ENCODE data around the gene GNG7. TPM values are rescaled to one million over a fixed set of nuclear protein-coding genes. Genes with fewer than 3 reads are reported as not detected.
"Not testable (repeated sequence)": the region's sequence is repeated elsewhere in the genome, so short reads cannot be mapped to it uniquely, and the experiment has no call there.

The GNG7 gene
- total RNA-seq, 4 donors from 2014 or later, result 1.3 to 3.9 (median 1.8) TPM

DNA sequence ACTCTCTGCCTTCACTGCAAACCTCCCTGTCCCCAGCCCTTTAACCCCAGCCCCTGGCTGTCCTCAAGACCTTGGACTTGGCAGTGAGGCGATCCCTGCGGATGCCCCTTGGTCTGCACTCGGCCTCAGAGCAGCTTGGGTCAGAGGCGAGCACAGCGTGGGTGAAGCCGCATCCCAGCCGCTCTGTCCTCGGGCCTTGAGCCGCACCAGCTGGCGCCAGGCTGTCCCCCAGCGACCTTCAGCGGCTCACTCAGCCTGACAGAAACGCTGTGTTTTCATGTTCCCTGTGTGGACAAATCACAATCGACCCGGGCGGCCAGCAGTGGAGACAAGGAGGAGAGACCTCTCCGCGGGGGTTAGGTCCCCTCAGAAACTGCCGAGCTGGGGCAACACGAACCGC, 52.0 kb downstream of the GNG7 start:
- TF ChIP-seq, protein P1, sequence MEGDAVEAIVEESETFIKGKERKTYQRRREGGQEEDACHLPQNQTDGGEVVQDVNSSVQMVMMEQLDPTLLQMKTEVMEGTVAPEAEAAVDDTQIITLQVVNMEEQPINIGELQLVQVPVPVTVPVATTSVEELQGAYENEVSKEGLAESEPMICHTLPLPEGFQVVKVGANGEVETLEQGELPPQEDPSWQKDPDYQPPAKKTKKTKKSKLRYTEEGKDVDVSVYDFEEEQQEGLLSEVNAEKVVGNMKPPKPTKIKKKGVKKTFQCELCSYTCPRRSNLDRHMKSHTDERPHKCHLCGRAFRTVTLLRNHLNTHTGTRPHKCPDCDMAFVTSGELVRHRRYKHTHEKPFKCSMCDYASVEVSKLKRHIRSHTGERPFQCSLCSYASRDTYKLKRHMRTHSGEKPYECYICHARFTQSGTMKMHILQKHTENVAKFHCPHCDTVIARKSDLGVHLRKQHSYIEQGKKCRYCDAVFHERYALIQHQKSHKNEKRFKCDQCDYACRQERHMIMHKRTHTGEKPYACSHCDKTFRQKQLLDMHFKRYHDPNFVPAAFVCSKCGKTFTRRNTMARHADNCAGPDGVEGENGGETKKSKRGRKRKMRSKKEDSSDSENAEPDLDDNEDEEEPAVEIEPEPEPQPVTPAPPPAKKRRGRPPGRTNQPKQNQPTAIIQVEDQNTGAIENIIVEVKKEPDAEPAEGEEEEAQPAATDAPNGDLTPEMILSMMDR (IDR thresholded peaks at IDR 0.05), result no peak
- ATAC-seq (ENCODE audit: low FRiP score) (no peak), DNase-seq (ENCODE audit: low spot score) (no peak)

DNA sequence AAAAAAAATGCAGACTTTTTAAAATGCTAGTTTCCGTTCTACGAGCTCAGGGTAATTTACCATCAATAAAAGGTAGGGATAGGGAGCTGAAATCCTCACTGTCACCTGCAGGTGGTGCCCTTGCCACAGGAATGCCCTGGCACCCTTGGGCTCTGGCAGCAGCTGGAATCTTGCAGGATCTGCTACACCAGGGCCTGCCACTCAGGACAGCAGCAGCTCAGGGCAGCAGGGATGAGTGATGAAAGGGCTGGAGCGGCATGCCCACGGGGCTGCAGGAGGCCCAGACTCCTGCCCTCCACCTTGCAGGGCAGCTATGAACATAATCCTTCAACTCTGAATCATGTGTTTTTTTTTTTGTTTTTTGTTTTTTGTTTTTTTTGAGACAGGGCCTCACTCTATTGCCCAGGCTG, 54.0 kb downstream of the GNG7 start:
- ATAC-seq (ENCODE audit: low FRiP score), result peak; percentile 60
- TF ChIP-seq, protein P1 (IDR thresholded peaks at IDR 0.05), result peak in 2 of 3 donors; percentile 48 to 77
- no peak for DNase-seq (ENCODE audit: low spot score)

DNA sequence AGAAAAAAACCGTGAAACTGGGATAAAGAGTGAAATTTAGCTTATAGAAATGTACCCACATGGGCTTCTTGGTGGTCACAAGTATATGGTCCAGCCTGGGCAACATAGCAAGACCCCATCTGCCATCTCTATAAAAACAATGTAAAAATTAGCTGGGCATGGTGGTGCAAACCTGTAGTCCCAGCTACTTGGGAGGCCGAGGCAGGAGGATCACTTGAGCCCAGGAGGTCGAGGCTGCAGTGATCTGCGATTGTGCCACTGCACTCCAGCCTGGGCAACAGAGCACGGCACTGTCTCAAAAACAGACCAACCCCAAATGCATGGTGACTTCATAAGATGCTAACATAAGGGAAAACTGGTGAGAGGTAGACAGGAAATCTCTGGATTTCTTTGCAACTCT, 54.4 kb downstream of the GNG7 start:
- TF ChIP-seq, protein P1 (IDR thresholded peaks at IDR 0.05), result no peak
- DNase-seq (ENCODE audit: low spot score), result no peak

DNA sequence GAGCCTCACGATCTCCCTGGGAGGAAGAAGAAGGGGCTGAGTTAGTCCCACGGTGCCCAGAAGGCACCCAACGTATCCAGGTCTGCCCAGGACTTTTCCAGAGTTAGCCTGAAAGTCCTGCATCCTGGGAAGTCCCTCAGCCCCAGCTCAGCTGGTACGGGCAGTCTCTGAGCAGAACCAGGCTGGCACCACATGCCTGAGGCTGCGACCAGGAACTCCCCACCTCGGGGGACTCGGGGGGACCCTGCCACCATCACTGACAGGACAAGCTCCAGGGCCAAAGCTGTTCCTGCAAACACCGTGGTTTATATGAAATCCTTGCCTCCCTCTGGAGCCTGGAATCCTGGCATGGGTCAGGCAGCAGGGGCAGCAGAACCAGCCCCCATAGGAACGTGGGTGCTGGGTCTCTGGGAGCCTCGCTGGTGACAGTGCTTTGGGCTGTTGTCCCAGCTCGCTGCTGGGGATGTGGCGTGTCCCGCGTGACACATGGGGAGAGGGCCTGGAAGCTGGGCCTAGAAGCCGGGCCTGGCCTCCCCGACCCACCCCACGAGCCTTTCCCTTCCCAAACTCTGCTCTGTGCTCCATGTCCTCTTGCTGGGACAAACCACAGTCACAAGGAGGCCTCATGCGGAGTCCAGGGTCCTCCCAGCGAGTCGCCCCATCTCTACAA, 55.5 kb downstream of the GNG7 start:
- TF ChIP-seq, protein P1 (IDR thresholded peaks at IDR 0.05), result no peak

More for the DNA sequence above, 54.4 kb downstream of the GNG7 start:
- ATAC-seq (ENCODE audit: low FRiP score), result no peak

DNA sequence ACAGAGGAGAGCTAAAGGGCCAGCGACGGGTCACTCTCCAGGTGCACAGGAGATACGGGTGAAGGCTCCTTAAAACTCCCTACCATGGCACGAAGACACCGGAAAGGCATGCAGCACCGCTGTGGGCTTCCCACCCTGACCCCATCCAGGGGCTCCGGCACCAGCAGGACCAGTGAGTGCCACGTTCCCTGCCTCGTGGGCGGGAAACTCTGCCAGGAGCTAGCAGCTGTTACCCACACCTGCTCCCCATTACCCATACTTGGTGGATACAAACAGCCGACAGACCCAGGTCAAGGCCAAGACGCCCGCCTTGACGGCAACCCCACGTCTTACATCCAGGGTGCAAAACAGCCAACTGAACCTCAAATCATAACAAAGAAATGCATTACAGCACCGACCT, 56.7 kb downstream of the GNG7 start:
- no peak for DNase-seq (ENCODE audit: low spot score)
- no peak for ATAC-seq (ENCODE audit: low FRiP score)
- TF ChIP-seq, protein P1 (IDR thresholded peaks at IDR 0.05), result no peak

More for the DNA sequence above, 55.5 kb downstream of the GNG7 start:
- no peak for ATAC-seq (ENCODE audit: low FRiP score)
- no peak for DNase-seq (ENCODE audit: low spot score)

DNA sequence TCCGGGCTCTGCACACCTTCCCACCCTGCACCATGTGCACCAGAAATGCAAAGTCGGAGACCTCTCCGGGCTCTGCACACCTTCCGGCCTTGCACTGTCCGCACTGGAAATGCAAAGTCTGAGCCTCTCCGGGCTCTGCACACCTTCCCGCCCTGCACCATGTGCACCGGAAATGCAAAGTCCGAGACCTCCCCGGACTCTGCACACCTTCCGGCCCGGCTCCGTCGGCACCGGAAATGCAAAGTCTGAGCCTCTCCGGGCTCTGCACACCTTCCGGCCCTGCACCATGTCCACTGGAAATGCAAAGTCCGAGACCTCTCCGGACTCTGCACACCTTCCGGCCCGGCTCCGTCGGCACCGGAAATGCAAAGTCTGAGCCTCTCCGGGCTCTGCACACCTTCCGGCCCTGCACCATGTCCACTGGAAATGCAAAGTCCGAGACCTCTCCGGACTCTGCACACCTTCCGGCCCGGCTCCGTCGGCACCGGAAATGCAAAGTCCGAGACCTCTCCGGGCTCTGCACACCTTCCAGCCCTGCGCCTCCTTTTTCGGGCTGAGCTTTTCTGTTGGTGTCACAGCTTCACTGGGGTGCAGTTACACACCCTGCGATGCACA, 59.3 kb downstream of the GNG7 start:
- DNase-seq (ENCODE audit: low spot score); ATAC-seq (ENCODE audit: low FRiP score): not testable (repeated sequence)

DNA sequence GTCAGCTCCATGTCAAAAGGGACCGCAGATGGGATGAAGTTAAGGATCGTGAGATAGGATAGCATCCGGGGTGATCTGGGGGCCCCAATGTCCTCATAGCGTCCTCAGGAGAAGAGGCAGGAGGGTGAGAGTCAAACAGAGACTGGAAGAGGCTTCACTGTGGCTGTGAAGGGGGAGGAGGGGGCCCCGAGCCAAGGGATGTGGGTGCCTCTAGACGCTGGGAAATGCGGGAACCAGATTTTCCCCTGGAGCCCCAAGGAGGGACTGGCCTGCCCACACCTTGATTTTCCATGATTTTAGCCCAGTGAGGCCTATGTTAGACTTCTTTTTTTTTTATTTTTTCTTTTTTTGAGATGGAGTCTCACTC, 61.2 kb downstream of the GNG7 start:
- ATAC-seq (ENCODE audit: low FRiP score), result no peak
- TF ChIP-seq, protein P1 (IDR thresholded peaks at IDR 0.05), result no peak
- no peak for DNase-seq (ENCODE audit: low spot score)
